Left ventricle myocardium superior (tissue), 1 donor: ENCODE measurements around the gene RCCD1. TPM values are rescaled to one million over a fixed set of nuclear protein-coding genes. Genes with fewer than 3 reads are reported as not detected.
"Not testable (repeated sequence)": the region's sequence is repeated elsewhere in the genome, so short reads cannot be mapped to it uniquely, and the experiment has no call there.

ENCODE experiments used
- ATAC-seq: fragments of 200-7000 bp; cut with Tn5 transposase; one replicate; pipeline ENCODE4 v1.9.1; 2020; ENCODE audit warnings: mild to moderate bottlenecking, moderate library complexity
- DNase-seq: peaks from one replicate; pipeline ENCODE4 v3.0.0-alpha.2; 2020
- intact Hi-C: fragments of 100-400 bp; cut with micrococcal nuclease; formaldehyde crosslinking; loops from one replicate; pipeline ENCODE4 v1.11.0; 2022
- long read RNA-seq: library from polyadenylated mRNA; unstranded; transcript quantifications from one replicate; pipeline ENCODE4 v2.0.0, GENCODE V29; 2021
- total RNA-seq: library from RNA; stranded (reverse); fragmentation: NEBNext Ultra II Directional; extraction: Animal tissue kit (Norgen Biotek cat#: 25700); gene quantifications from one replicate; pipeline ENCODE4 v1.2.1, GENCODE V29; 2021
- donor health status: DM: no; HTN: yes; CAD: no; lungs with severe emphysema.

Gene RCCD1, protein sequence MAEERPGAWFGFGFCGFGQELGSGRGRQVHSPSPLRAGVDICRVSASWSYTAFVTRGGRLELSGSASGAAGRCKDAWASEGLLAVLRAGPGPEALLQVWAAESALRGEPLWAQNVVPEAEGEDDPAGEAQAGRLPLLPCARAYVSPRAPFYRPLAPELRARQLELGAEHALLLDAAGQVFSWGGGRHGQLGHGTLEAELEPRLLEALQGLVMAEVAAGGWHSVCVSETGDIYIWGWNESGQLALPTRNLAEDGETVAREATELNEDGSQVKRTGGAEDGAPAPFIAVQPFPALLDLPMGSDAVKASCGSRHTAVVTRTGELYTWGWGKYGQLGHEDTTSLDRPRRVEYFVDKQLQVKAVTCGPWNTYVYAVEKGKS
- total RNA-seq = 11.5 TPM
- long read RNA-seq, transcript RCCD1-201 (8 exons, 2,689 nt) = major isoform, 6 of 67 reads
- long read RNA-seq, partial matches to known transcripts = 44 of 67 reads
- long read RNA-seq, other reads (novel, unspliced or antisense) = 13 of 67 reads

DNA sequence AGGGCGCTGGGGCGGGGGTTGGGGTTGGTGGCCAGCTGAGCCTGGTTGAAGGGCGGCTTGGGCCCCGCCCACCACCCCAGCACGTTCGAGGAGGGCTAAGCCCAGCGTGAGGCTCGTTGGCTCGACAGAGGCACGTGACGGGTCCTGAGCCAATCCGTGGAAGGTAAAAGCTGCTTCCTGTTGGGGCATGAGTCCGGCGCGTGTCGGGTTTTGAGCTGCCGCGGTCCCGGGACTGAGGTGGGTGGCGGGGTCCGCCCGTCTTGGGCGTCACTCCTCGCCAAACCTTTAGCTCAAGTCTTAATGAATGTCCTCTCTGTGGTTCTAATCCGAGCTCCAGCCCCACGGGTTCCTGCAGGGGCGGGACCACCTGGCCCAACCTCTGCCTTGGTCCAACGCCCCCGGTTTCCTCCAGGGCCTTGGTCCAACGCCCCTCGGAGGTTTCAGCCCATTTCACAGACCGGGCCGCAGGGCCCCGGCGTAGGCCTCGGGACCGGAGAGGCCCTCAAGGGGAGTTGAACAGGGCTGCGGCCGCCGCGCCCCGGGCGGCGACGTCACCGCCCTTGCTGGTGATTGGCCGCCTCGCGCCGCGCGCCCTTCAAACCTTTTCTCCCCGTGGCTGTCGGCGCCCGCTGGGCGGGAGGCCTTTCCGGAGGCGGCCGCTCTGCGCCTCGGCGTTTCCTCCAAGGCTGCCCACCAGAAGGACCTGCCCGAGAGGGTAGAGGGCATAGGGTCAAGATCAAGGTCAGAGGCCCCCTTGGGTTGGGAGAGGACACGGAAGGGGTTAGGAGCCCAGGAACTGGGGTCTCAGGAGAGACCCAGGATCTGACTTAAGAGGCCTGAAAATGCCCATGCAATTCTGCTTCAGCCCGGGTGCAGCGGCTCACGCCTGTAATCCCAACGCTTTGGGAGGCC is at the start of gene RCCD1:
RCCD1 (plus strand) TSS at position 173 of the 912 bp plus-strand sequence. CDS start 1,851 bp downstream, outside the sequence.
- ATAC-seq = peak; percentile 92
- DNase-seq = peak; percentile 96
- intact Hi-C loops = no loop called here

DNA sequence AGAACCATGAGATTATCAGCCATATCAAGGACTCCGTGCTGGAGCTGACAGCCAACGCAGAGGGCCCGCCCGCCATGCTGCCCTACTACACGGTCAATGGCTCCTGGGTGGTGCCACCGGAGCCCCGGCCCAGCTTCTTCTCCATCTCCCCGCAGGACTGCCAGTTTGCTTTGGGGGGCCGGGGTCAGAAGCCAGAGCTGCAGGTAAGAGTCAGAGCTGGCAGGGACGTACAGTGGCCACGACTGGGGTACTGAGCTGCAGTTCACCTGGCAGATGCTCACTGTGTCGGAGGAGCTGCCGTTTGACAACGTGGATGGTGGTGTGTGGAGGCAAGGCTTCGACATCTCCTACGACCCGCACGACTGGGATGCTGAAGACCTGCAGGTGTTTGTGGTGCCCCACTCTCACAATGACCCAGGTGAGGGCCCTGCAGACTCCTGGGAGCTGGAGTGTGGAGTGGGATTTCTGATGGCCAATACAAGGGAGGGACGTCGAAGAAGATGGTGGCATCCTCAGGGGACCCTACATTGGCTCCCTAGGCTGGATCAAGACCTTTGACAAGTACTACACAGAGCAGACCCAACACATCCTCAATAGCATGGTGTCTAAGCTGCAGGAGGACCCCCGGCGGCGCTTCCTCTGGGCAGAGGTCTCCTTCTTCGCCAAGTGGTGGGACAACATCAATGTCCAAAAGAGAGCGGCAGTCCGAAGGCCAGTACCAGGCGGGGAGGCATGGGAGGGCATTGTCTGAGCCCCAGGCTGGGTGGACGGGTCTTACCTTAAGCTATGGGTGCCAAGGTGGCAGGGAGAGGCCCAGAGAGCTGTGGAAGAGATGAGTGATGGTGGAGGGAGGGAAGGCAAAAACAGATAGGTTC is 49.1 kb upstream of the RCCD1 start:
- DNase-seq = peak; percentile 31
- intact Hi-C loops = no loop called here
- no peak for ATAC-seq

DNA sequence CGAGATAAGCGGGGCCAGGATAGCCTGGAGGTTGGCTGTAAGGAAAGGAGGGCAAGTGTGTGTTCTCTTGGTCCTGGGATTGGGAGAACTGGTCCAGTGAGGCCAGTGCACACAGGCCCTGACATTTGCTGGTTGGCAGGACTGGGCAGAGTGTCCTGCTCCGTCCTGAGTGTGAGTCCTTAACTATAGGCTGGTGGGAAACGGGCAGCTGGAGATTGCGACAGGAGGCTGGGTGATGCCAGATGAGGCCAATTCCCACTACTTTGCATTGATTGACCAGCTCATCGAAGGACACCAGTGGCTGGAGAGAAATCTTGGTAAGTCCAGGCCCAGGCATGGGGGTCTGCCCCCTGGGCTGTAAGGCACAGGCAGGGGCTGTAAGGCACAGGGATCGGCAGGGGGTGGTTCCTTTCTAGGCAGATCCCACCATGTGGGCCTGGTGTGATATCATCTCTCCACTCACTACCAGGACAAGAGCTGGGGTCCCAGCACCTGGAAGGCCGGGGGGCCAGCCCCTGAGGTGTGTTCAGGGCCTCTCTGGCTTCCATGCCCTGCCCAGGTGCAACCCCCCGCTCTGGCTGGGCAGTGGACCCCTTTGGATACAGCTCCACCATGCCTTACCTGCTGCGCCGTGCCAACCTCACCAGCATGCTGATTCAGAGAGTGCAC is 48.4 kb upstream of the RCCD1 start:
- intact Hi-C loops = no loop called here
- DNase-seq (peak; percentile 27), ATAC-seq (no peak)

DNA sequence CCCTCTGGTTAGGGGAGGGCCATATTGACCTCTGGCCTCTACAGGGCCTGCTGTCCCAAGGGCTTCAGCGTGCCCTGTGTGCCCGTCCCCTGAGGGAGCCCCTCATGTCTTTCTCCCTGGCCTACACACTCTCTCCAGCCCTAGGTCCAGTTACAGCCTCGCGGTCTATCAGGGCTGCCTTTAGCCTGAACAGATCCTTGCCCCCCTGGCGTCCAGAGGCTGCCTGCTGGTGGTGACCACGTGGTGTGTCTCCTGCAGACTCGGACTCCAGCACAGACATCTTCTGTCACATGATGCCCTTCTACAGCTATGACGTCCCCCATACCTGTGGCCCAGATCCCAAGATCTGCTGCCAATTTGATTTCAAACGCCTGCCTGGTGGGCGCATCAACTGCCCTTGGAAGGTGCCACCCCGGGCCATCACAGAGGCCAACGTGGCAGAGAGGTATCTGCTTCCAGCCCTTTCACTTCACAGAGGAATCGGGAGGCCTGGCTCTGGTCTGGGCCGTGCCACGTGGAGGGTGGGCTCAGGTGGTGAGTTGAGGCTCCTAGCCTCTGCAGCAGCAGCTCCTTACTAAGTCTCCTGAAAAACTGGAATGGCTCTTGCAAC is 47.5 kb upstream of the RCCD1 start:
- intact Hi-C loops = no loop called here

DNA sequence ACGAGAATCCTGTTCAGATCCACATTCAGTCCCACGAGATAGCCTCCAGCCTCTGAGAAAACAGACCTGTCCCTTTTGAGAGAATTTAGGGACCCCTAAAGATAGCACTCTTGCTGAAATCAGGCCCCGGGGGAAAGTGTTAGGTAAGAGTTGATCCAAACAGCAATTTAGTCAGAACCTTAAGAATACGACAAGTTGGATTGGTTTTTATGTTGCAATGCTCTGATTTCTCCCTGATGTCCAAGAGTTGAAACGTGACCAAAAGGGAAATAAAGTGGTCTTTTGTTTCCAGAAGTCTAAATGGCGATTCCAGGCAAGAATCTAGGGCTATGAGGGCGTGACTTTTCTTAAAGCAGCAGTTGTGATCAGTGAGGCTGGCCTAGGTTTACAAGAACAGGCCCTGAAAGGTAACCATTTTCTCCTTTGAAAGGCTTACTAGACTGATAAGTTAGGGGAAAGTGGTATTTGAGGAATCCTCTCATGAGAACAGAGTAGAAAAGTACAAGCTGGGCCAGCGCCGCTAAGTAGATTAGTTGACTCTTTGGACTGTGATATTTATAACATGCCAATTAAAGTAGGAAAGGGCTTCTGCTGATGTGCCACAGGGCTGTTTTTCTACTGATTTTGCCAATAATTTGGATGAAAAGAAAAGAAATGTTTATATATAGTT is 46.7 kb upstream of the RCCD1 start:
- intact Hi-C loops = no loop called here
- peak; percentile 53 for ATAC-seq
- peak; percentile 45 for DNase-seq

More for the DNA sequence above, 47.5 kb upstream of the RCCD1 start:
- ATAC-seq (no peak), DNase-seq (peak; percentile 35)

DNA sequence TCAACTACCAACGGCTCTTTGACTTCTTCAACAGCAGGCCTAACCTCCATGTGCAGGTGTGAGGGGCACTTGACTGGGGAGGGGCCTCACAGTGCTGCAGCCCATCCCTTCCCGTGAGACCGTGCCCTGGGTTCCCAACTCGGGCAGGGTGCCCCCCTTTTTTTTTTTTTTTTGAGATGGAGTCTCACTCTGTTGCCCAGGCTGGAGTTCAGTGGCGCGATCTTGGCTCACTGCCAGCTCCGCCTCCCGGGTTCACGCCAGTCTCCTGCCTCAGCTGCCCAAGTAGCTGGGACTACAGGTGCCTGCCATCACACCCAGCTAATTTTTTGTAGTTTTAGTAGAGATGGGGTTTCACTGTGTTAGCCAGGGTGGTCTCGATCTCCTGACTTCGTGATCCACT is 45.2 kb upstream of the RCCD1 start:
- intact Hi-C loops, ATAC-seq: not testable (repeated sequence)
- DNase-seq = peak; percentile 29

DNA sequence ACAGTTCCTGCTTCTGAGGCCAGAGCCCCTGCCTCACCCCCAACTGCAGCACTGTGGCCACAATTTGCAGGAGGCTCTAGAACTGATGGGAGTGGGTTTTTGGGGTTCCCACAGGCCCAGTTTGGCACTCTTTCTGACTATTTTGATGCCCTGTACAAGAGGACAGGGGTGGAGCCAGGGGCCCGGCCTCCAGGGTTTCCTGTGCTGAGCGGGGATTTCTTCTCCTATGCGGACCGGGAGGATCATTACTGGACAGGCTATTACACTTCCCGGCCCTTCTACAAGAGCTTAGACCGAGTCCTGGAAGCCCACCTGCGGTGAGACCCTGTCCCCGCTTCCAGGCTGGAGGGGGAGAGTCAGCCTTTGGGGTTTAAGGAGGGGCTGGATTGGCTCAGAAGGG is 44.7 kb upstream of the RCCD1 start:
- ATAC-seq (no peak), DNase-seq (peak; percentile 5)
- intact Hi-C loops = no loop called here

DNA sequence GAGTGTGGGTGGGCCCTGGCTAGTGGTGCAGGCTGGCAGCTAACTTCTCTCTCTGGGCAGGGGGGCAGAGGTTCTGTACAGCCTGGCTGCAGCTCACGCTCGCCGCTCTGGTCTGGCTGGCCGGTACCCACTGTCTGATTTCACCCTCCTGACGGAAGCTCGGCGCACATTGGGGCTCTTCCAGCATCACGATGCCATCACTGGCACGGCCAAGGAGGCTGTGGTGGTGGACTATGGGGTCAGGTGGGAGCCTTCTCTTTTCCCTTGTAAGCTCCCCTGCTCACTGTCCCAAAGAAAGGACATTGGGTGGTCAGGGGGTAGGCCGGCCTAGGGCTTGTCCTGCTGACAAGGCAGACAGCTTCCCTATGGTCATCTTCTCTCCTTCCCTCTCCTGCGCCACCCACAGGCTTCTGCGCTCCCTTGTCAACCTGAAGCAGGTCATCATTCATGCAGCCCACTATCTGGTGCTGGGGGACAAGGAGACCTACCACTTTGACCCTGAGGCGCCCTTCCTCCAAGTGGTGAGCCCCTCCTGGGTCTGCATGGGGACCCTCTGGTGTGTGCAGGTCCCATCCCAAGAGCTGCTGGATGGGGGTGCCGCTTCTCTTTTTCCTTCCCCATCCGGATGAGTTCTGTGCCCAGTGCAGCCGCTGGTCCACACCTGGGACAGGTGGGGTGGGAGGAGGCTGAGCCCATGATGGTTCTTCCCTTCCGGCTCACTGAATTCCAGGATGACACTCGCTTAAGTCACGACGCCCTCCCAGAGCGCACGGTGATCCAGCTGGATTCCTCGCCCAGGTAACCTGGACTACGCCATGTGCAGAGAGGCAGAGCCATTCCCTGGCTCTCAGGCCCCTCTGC is 44.0 kb upstream of the RCCD1 start:
- ATAC-seq (no peak), DNase-seq (peak; percentile 21)
- intact Hi-C loops = no loop called here

DNA sequence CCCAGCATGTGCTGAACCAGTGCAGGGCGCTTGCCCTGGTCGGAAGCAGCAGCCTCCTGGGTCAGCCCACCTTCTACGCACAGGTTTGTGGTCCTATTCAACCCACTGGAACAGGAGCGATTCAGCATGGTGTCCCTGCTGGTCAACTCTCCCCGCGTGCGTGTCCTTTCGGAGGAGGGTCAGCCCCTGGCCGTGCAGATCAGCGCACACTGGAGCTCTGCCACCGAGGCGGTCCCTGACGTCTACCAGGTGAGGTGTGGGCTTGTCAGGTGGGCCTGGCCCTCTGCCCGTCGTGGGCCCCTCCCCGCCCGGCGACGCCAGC is 43.4 kb upstream of the RCCD1 start:
- intact Hi-C loops = no loop called here
- peak; percentile 23 for DNase-seq
- no peak for ATAC-seq

DNA sequence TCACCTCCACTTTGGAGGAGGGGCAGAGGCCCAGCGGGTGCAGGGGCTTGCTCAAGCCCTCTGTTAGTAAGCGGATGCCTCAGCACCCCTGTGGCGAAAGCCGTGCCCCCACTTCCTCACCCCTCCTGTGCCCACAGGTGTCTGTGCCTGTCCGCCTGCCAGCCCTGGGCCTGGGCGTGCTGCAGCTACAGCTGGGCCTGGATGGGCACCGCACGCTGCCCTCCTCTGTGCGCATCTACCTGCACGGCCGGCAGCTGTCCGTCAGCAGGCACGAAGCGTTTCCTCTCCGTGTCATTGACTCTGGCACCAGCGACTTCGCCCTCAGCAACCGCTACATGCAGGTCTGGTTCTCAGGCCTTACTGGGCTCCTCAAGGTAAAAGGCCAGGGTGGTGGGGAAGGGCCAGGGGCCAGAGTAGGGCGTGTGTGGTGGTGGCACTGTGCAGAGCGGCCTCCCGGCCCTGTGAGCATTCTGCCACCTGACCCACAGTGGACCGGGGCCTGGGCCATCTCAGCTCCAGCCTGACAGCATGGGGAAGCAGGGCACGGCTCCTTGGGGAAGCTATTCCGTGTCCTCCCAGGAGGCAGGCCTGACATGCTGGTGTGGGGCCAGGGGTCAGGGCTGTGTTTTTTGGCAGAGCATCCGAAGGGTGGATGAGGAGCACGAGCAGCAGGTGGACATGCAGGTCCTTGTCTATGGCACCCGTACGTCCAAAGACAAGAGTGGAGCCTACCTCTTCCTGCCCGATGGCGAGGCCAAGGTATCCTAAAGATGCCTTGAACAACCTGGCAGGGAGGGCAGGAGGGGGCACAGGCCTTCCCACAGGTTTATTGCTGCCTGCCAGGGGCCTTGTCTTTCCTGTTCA is 42.5 kb upstream of the RCCD1 start:
- DNase-seq (peak; percentile 30), ATAC-seq (no peak)
- intact Hi-C loops = no loop called here

DNA sequence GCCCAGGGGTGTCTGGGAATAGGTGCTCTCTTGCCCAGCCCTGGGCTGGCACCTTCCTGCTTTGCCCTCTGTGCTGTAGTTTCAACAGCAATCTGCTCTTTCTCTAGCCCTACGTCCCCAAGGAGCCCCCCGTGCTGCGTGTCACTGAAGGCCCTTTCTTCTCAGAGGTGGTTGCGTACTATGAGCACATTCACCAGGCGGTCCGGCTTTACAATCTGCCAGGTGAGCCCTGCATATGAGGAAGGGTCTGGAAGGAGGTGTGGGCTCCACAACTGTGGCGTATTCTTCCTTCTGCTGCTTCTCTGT is 42.0 kb upstream of the RCCD1 start:
- intact Hi-C loops = no loop called here
- ATAC-seq = no peak
- DNase-seq = peak; percentile 19

DNA sequence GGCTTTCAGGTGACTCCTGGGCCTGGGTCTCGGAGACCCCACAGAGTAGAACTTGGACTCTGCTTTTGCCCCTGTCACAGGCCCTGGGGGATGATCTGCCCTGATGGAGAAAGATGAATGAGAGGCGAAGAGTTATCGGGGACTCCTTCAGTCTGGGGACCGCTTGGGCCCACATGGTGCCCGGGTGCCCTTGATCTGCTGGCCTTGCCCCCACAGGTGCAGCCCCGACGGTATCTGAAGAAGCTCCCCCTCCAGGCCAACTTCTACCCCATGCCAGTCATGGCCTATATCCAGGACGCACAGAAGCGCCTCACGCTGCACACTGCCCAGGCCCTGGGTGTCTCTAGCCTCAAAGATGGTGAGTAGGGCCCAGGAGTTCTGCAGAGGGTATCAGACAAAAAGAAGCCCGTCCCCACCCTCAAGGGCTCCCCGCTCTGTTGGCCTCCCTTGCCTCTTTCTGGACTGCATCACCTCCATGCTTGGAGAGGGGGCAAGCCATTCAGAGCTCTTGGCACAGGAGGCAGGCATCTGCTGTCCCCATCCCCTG is 41.2 kb upstream of the RCCD1 start:
- DNase-seq (peak; percentile 11), ATAC-seq (no peak)

DNA sequence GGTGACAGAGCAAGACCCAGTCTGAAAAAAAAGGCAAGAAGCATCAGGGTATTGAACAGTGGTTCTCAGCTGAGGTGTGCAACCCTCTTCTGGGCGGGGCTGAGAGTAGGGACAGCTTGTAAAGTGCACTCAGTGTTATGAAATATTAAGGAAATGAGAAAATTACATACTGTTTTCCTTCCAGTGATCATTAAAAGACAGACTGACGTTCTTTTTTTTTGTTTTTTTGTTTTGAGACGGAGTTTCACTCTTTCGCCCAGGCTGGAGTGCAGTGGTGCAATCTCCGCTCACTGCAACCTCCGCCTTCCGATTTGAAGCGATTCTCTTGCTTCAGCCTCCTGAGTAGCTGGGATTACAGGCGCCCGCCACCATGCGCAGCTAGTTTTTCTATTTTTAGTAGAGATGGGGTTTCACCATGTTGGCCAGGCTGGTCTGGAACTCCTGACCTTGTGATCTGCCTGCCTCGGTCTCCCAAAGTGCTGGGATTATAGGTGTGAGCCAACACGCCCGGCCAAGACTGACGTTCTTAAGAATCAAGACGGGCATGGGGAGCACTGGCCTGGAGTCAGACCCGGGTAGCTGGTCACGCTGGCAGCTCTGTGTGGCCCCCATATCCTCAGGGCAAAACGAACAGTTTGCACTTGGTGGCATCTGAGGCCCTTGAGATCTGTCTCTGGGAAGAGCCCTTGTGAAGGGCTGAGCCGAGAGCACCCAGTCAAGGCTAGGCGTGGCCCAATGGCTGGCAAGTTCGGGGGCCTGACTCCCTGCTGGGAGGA is 40.2 kb upstream of the RCCD1 start:
- no peak for ATAC-seq

More for the DNA sequence above, 41.2 kb upstream of the RCCD1 start:
- intact Hi-C loops = no loop called here

DNA sequence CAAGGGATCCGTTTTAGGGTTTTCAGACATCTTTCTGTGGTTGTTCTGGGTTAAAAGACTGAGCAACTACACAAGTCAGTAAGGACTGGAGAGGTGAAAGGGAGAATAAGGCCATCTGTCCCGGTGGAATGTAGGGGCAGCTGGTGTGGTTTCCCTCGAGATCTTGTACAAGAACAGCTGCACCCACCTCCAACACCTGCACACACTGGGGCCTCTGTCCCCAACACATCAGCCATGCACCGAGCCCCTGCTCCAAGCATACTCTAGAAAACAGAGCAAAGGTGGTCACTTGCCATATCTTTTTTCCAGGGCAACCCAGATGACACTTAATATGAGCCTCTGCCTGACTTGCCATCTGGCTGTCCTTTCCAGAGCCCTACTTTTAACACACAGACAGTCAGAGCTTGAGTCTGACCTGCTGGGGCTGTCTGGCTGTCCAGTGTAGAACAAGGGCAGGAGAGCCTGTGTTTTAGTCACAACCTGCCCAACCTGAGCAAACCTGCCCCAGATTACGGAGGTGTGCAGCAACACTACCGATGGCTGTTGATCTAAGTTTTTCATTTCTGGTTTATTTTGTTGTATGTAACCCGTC is 39.4 kb upstream of the RCCD1 start:
- peak; percentile 6 for ATAC-seq
- intact Hi-C loops = no loop called here
- DNase-seq = no peak

More for the DNA sequence above, 40.2 kb upstream of the RCCD1 start:
- intact Hi-C loops = no loop called here
- DNase-seq = peak; percentile 26
